Stomach (tissue), 9 donors: ENCODE results near the gene HMGN4. TPM values are rescaled to one million over a fixed set of nuclear protein-coding genes. Genes with fewer than 3 reads are reported as not detected.
"Not testable (repeated sequence)": the region's sequence is repeated elsewhere in the genome, so short reads cannot be mapped to it uniquely, and the experiment has no call there.

Experiments used
- DNase-seq, 2 donors: peaks; one replicate each; pipeline versions ENCODE4 v3.0.0 to v3.0.0-alpha.2; 2013 to 2019
- H3K27ac ChIP-seq, 5 donors: fragments of 200-600 bp in 4 of 5; sonication (generic) in 4 of 5; one replicate each; pipeline ENCODE4 v1.5.1; 2013 to 2019; ENCODE audit warnings: mild to moderate bottlenecking in 1 of 5, moderate library complexity in 1 of 5
- H3K27me3 ChIP-seq, 3 donors: fragments of 200-600 bp; sonication (generic); one replicate each; pipeline ENCODE4 v1.5.1; 2017 to 2019; ENCODE audit warnings: mixed run types in 1 of 3
- H3K36me3 ChIP-seq, 4 donors: fragments of 200-600 bp; sonication (generic); 1 replicate in 3 of 4; 2 replicates in 1 of 4; pipeline ENCODE4 v1.5.1; 2016 to 2019
- H3K4me1 ChIP-seq, 4 donors: fragments of 200-600 bp; sonication (generic); one replicate each; pipeline ENCODE4 v1.5.1; 2016 to 2019
- H3K4me3 ChIP-seq, 4 donors: fragments of 200-600 bp; sonication (generic) in 3 of 4; one replicate each; pipeline ENCODE4 v1.5.1; 2016 to 2019; ENCODE audit warnings: mild to moderate bottlenecking in 1 of 4
- H3K9me3 ChIP-seq, 4 donors: fragments of 200-600 bp; sonication (generic); one replicate each; pipeline ENCODE4 v1.5.1; 2016 to 2019
- EP300 ChIP-seq: sonication (generic); formaldehyde crosslinking; IDR thresholded peaks from one replicate; pipeline ENCODE4 v1.6.1; 2017; ENCODE audit warnings: antibody characterized with exemption
- POLR2A ChIP-seq, 4 donors: fragments of 450-650 bp; IDR thresholded peaks; one replicate each; pipeline ENCODE4 v1.6.1; 2016; ENCODE audit warnings: antibody characterized with exemption in 4 of 4, control low read depth in 2 of 4, mild to moderate bottlenecking in 1 of 4, moderate library complexity in 1 of 4
- POLR2AphosphoS5 ChIP-seq, 3 donors: sonication (generic); formaldehyde crosslinking; IDR thresholded peaks; one replicate each; pipeline ENCODE4 v1.6.1; 2016; ENCODE audit warnings: antibody characterized with exemption in 3 of 3
- WGBS, 5 donors: extraction: QIAGEN DNeasy Blood & Tissue Kit in 3 of 5; methylation state at CpG; one replicate each; pipeline versions ENCODE4 v1.1.5 to v1.1.7; 2013 to 2018; 5-methylcytosine and 5-hydroxymethylcytosine counted together
- intact Hi-C: fragments of 100-400 bp; cut with DNase I; formaldehyde crosslinking; loops from one replicate; pipeline ENCODE4 v1.15.1; 2023; ENCODE audit warnings: low total_unique reads
- polyA plus RNA-seq, 3 donors: library from polyadenylated mRNA; stranded (reverse); fragments of 200-250 nt; gene quantifications; one replicate each; pipeline ENCODE4 v1.2.3, GENCODE V29; 2013
- total RNA-seq, 5 donors: library from RNA; depleted of rRNA; stranded (reverse); fragments of >200 nt; gene quantifications; one replicate each; pipeline versions ENCODE4 v1.1.0 to v1.2.3, GENCODE V29; 2014 to 2016
- TF ChIP-seq, protein P1 (sequence below), 7 experiments: fragments of 450-650 bp in 4 of 7; fragments of 200-600 bp in 3 of 7; sonication (generic) in 3 of 7; IDR thresholded peaks; one replicate each; pipeline ENCODE4 v1.5.1; 2016 to 2019; ENCODE audit warnings: antibody characterized with exemption in 7 of 7, control low read depth in 2 of 7, mild to moderate bottlenecking in 1 of 7
- donor health status: healthy with polysubstance abuse.
- donor health status: Bipolar disorder and iron deficiency.
- donor health status: healthy.

HMGN4 gene
- total and polyA plus RNA-seq, 8 donors: 11.3 to 96.0 (median 37.7) TPM

DNA sequence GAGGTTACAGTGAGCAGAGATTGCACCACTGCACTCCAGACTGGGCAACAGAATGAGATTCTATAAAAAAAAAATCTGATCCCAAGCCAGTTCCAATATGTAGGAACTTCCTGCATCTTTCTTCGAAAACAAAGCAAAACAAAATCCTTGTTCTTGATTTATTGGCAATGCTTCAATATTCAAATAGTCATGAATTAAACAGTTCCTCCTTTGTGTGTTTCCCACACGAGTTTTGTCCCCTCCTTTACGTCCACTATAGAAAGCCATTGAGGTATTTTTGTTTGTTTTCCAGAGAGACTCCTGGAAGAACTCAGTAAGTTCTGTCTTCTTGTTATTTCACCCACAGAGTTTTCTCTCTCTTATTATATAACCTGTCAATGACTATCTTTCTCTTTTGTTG lies 30.5 kb upstream of the HMGN4 start:
- WGBS, 5 donors: 47 to 68% (median 53%) methylated on average over 3 of the region's 3 CpGs
- no peak for DNase-seq
- Histone ChIP-seq H3K4me1 (no peaks in the 10 kb centered on the region), H3K27ac (no peak overlapping the region), H3K9me3 (no peaks in the 10 kb centered on the region), H3K36me3 (no peaks in the 10 kb centered on the region), H3K27me3 (peaks cover 0 to 32% (median 5%) of the 10 kb centered on the region in 3 donors), H3K4me3 (no peak overlapping the region)
- TF ChIP-seq POLR2AphosphoS5 (IDR thresholded peaks at IDR 0.05): no peak
- no peak for TF ChIP-seq POLR2A (IDR thresholded peaks at IDR 0.05)
- TF ChIP-seq, protein P1, sequence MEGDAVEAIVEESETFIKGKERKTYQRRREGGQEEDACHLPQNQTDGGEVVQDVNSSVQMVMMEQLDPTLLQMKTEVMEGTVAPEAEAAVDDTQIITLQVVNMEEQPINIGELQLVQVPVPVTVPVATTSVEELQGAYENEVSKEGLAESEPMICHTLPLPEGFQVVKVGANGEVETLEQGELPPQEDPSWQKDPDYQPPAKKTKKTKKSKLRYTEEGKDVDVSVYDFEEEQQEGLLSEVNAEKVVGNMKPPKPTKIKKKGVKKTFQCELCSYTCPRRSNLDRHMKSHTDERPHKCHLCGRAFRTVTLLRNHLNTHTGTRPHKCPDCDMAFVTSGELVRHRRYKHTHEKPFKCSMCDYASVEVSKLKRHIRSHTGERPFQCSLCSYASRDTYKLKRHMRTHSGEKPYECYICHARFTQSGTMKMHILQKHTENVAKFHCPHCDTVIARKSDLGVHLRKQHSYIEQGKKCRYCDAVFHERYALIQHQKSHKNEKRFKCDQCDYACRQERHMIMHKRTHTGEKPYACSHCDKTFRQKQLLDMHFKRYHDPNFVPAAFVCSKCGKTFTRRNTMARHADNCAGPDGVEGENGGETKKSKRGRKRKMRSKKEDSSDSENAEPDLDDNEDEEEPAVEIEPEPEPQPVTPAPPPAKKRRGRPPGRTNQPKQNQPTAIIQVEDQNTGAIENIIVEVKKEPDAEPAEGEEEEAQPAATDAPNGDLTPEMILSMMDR (IDR thresholded peaks at IDR 0.05): no peak
- TF ChIP-seq EP300: no peak
- intact Hi-C loops: no loop called here

DNA sequence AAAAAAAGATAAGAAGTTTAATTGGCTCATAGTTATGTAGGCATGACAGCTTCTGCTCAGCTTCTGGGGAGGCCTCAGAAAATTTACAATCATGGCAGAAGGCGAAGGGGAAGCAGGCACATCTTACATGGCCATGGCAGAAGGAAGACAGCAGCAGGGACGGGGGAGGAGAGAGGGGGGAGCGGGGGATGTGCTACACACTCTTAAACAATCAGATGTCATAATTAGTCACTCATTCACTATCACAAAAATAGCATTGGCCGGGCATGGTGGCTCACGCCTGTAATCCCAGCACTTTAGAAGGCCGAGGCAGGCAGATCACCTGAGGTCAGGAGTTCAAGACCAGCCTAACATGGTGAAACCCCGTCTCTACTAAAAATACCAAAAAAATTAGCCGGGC lies 27.1 kb upstream of the HMGN4 start:
- H3K27ac ChIP-seq, H3K27me3 ChIP-seq, H3K9me3 ChIP-seq, H3K36me3 ChIP-seq, intact Hi-C loops, H3K4me1 ChIP-seq, H3K4me3 ChIP-seq, DNase-seq: not testable (repeated sequence)
- 81 to 88% (median 84%) methylated on average over 8 of the region's 8 CpGs for WGBS, 5 donors

DNA sequence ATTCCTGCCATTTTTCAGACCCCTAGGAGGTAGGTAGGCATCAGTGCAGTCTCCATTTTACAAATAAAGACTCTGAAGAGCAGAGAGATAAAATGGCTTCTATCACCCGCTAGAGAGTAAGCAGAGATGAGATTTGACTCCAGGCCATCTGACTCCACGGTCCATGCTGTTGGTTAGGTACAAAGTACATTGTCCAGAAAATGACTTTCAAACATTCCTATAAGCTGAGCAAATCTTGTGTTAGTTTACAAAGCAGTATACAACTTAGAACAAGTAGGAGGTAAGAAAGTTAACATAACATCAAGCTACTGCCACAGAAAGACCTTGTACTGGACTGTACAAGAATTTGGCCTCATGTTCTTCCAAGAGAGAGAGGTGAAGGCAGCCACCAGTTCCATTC lies 23.2 kb upstream of the HMGN4 start:
- WGBS, 5 donors: 53 to 60% (median 58%) methylated on average over 2 of the region's 2 CpGs
- peaks cover 0 to under 1% (median under 1%) of the 10 kb centered on the region in 4 donors for H3K4me1 ChIP-seq
- TF ChIP-seq POLR2A (IDR thresholded peaks at IDR 0.05) (no peak), POLR2AphosphoS5 (IDR thresholded peaks at IDR 0.05) (no peak), EP300 (no peak)
- no peaks in the 10 kb centered on the region for H3K27me3 ChIP-seq
- no peak for DNase-seq
- H3K27ac ChIP-seq: no peak overlapping the region
- intact Hi-C loops: no loop called here
- no peaks in the 10 kb centered on the region for H3K36me3 ChIP-seq
- no peaks in the 10 kb centered on the region for H3K9me3 ChIP-seq
- no peak overlapping the region for H3K4me3 ChIP-seq

DNA sequence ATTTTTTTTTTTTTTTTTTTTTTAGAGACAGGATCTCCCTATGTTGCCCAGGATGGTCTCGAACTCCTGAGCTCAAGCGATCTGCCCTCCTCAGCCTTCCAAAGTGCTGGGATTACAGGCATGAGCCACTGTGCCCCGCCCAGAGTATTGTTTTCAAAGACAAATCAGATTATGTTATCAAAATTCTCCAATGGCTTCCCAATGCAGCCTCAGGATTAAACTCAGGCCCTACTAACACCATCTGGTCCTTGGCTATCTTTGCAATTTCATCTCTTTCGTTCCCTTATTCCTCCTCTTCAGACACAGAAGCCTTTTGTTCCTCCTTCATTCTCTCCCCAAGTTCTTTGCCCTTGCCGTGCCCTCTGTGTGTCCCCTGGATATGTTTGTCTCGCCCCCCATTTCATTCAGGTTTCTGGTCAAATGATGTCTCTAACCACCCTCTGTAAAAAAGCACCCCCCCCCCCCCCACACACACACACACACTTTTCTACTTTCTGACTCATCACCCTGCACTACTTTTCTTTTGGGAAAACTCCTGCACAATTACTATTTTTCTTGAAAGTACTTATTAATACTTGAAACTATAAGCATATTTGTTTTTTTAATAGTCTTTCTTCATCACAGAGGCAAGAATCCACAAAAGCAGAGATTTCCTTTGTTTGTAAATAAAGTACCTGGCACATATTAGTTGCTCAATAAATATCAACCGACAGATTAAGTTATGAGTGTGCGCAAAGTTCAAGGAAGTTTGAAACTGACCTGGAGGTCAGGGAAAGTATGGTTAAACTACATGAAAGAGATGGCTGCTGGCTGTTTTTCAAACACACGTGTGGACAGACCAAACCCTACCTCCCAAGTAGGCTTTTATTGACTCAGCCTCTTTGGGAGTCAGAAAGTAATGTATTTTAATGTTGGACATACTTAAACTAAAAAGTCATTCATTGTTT lies 21.4 kb upstream of the HMGN4 start:
- intact Hi-C loops: no loop called here
- H3K4me3 ChIP-seq: no peak overlapping the region
- WGBS, 5 donors: 64 to 75% (median 67%) methylated on average over 9 of the region's 9 CpGs
- no peaks in the 10 kb centered on the region for H3K9me3 ChIP-seq
- H3K4me1 ChIP-seq: peaks cover 0 to 8% (median 4%) of the 10 kb centered on the region in 4 donors
- DNase-seq: no peak
- no peak for TF ChIP-seq POLR2A (IDR thresholded peaks at IDR 0.05)
- TF ChIP-seq, protein P1 (IDR thresholded peaks at IDR 0.05): no peak
- TF ChIP-seq EP300: no peak
- TF ChIP-seq POLR2AphosphoS5 (IDR thresholded peaks at IDR 0.05): no peak
- no peaks in the 10 kb centered on the region for H3K36me3 ChIP-seq
- no peaks in the 10 kb centered on the region for H3K27me3 ChIP-seq
- H3K27ac ChIP-seq: no peak overlapping the region

DNA sequence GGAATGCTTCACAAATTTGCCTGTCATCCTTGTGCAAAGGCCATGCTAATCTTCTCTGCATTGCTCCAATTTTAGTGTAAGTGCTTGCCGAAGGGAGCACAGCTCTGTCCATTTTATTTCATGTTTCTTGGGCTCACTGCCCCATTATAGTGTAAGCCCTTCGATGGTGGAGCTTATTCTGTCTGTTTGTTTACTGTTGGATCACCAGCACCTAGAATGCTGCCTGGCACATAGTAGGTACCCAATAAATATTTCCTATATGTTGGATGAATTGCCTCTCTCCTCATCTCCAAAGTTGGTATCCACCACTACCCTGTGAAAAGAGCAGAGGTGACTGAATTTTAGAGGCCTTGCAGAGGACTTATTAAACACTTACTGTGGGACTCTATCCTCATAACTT lies 18.8 kb upstream of the HMGN4 start:
- Histone ChIP-seq H3K27me3 (no peaks in the 10 kb centered on the region), H3K36me3 (no peaks in the 10 kb centered on the region), H3K4me1 (peaks cover 0 to 28% (median 19%) of the 10 kb centered on the region in 4 donors), H3K27ac (no peak overlapping the region), H3K4me3 (no peak overlapping the region), H3K9me3 (no peaks in the 10 kb centered on the region)
- intact Hi-C loops: no loop called here
- TF ChIP-seq POLR2AphosphoS5 (IDR thresholded peaks at IDR 0.05) (no peak), POLR2A (IDR thresholded peaks at IDR 0.05) (no peak), EP300 (no peak)
- TF ChIP-seq, protein P1 (IDR thresholded peaks at IDR 0.05): no peak
- no peak for DNase-seq
- 86 to 100% (median 95%) methylated on average over 2 of the region's 2 CpGs for WGBS, 5 donors
